HG02885 (cell line): ENCODE measurements around the gene PMEPA1.

Source experiments
- ATAC-seq: cut with Tn5 transposase; IDR thresholded peaks from one replicate; pipeline ENCODE4 v1.9.1; 2021; ENCODE audit warnings: mild to moderate bottlenecking; ENCODE audit not compliant: unreplicated experiment, poor library complexity

Gene PMEPA1

DNA sequence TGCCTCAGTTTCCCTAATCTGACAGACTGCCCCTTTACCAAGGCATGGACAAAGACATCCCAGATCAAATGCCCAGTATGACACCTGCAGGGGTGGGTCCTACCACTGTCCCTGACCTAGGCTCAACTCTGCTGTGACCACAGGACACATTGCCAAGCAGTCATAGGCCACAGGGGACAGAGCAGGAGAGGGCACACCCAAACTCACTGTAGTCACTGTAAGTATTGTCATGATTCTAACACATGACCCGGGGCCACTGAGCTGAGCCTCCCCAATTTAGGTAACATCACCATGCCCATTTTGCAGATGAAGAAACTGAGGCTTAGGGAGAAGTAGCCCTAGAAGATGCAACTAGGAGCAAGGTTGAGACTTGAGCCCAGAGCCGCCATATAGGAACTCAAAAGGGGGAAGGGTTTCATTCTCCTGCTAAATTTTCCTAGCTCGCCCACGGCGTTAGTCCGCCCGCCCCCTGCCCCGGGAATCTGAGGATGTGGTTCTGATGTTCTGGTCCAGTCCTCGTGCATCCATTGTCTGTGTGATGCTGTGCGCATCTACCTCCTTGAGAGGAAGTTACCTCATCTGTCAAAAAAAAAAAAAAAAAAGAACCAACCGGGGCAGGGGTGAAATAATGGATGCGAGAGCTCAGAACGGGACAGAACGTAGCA is 44.8 kb downstream of the PMEPA1 start:
- no peak for ATAC-seq

DNA sequence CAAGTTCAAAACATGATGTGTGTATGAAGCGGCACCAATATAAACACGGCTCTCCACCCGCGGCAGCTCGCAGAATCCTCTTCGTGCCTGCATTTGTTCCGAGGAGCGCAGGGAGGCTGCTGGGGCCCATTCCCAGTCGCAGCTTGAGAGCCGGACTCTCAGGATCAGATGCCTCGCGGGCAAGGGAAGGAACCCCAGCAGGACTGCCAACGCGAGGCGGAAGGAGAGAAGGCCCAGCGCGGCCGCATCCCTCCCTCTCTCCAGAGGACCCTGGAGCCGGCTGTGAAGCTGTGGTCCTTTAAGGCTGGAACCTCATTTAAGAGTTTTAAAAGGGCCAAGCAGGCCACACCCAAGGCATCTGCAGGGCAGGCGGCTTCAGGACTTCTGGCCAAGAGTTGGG is 45.3 kb downstream of the PMEPA1 start:
- no peak for ATAC-seq

DNA sequence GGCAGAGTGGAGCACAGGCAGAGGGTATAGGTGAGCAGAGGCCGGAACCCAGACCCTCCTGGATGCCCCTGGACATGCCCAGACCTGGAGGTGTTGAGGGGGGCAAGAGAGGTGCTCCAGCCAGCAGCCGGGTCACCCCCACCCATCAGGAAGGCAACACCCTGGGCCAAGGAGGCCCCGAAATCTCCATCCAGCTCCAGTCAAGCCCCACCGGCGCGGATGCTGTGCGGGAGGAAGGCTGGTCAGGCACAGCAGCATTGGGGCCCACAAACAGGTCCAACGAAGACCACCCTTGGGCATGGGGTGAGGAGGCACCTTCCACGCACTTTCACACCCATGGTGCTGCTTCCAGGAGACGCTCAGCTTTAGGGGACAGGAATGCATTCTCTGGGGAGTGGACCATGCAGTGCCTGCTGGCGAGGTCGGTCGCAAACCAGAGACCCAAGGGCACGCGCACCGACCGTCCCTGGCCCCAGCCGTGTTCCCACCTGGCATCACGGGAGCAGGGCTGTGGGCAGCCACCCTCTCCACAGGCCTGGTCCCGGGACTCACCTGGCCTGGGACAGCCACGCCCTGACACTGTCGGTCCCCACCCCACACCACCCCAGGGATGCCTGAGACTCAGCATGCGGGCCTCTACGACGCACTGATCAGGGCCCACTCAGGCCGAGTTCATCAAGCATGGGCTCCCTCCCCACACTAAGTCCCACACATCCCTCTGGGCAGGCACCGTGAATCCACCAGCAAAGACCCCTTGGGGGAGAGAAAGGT is 45.9 kb downstream of the PMEPA1 start:
- no peak for ATAC-seq

- ATAC-seq, result no peak
Measured at GRCh38 chr20:57663241-57663640, 46.6 kb downstream of the PMEPA1 start.

GRCh38 chr20:57662456-57663240 is 47.2 kb downstream of the PMEPA1 start:
- ATAC-seq, result no peak

DNA sequence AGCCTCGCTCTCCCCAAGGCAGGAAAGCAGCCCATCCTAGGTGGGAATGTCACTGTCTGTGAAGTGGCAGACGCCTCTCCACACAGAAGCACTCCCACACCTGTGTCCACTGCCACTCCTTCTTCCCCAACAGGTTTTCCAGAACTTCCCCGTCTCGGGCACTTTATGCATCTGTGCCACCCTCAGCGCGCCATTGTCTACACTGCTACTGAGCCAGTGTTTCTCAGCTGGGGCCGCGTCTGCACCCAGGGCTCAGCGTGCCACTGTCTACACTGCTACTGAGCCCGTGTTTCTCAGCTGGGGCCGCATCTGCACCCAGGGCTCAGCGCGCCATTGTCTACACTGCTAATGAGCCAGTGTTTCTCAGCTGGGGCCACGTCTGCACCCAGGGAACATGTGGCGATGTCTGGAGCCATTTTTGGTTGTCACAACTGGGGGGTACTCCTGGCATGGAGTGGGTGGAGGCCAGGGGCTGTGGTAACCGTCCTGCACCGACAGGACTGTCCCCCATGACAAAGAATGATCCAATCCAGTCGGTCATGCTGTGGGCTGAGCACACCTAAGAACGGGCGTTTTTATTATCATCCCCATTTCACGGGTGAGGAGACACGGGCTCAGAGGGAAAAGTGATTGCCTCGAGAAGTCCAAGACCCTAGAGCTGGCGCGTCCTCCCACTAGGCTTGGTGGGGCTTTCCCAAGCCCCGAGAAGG is 47.9 kb downstream of the PMEPA1 start:
- ATAC-seq, result no peak

- ATAC-seq, result no peak
Measured at GRCh38 chr20:57660922-57661745, 48.7 kb downstream of the PMEPA1 start.

DNA sequence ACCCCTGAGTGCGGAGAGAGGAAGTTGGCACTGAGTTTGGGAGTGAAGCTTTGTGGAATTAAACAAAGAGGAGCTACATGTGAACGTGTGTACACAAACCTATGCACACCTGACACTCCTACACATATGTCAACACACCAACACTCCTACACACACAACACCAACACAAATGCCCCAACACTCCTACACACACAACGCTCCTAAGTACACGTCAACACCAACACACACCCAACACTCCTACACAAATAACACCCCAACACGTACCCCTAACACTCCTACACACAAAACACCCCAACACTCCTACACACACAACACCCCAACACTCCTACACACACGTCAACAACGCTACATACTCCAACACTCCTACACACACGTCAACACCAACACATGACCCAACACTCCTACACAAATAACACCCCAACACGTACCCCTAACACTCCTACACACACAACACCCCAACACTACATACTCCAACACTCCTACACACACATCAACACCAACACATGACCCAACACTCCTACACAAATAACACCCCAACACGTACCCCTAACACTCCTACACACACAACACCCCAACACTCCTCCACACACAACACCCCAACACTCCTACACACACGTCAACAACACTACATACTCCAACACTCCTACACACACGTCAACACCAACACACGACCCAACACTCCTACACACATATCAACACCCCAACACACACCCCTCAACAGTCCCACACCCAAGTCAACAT is 49.5 kb downstream of the PMEPA1 start:
- no peak for ATAC-seq

DNA sequence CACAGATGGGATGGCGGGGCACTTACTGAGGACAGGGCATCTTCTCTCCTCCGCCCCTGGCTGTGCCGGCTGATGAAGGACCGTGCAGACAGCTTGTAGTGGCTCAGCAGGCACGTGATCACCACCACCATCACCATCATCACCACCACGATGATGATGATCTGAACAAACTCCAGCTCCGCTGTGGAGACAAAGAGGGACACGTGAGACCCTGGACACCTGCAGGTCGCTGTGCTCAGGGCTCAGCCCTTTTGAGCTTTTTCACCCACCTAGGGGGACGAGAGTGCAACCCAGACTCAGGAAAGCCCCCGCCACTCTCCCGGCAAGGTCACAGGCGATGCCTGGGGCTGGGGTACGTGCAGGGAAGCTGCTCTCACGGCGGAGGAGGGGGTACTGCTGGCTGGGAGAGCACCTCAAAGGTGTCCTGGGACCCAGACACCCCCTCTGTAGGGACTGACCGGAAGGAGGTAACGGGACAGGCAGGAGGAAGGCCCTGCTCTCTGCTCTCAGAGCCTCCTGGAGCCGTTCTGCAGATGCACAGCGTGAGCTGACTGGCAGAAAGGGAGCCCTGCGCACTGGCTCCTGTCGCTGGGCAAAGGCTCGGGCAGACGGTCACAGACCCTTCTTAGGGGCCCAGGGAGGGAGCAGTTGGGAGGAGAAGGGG is 50.2 kb downstream of the PMEPA1 start:
- no peak for ATAC-seq

DNA sequence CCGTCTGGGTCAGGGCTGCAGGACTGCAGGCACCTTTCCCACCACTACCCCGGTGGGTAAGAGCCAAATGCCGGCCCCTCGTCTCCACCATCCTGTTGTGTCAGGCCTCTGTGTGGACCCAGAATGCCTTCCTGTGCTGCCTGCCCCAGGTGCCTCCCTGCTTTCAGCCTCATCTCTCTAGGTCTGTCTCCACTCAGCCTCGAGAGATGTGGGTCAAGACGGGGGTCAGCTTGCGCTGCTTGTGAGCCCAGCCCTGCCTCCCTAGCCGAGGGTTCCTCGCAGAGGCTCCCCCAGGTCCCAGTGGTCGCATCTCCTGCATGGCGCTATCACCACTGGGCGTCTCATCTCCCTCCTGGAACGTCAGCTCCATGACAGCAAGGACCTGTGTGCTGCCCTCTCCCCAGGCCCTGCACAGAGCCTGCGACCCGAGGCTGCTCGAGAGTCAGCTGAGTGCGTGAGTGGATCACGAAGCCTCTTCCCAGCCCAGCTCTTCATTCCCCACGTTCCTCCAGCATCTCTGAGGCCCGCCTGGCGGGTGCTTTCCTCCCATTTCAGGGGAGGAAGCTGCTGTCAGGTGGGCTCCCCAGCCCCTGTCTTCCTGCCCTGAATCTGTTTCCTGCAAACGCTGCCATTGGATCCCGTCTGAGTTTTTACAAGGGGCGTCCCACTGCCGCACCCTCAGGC is 50.8 kb downstream of the PMEPA1 start:
- ATAC-seq, result no peak

GRCh38 chr20:57658447-57658832 is 51.4 kb downstream of the PMEPA1 start:
- ATAC-seq, result no peak

GRCh38 chr20:57657535-57658446 is 52.0 kb downstream of the PMEPA1 start:
- ATAC-seq, result no peak

DNA sequence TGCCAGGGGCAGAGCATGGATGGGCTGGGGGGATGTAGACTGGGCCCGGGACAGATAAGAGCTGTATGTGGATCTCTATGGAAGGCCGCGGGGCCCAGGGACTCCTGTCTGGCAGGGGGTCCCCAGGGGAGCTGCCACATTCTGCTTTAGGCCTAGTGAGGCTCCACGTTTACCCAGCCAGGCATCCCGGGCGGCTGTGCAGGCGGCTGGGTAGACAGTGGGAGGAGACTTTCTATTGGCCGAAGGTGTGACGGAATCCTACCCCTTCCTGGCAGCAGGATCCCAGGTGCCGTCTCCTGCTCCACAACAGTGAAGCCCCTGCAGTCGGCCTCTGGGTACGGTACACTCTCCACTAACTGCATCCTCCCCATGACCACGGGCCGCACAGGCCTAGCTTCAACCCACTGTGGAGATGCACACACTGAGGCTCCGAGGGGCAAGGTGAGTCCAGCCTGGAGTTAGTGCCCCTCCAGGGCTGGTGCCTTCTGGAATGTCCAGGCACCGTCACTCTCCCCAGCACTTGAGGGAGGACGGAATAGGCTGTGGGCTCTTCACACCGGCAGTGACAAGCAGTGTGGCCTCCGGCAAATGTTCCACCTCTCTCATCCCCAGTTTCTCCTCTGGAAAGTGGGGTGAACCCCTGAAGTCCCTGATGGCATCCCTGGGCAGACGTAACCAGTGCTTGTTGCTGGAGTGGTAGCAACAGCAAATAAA is 52.8 kb downstream of the PMEPA1 start:
- no peak for ATAC-seq

DNA sequence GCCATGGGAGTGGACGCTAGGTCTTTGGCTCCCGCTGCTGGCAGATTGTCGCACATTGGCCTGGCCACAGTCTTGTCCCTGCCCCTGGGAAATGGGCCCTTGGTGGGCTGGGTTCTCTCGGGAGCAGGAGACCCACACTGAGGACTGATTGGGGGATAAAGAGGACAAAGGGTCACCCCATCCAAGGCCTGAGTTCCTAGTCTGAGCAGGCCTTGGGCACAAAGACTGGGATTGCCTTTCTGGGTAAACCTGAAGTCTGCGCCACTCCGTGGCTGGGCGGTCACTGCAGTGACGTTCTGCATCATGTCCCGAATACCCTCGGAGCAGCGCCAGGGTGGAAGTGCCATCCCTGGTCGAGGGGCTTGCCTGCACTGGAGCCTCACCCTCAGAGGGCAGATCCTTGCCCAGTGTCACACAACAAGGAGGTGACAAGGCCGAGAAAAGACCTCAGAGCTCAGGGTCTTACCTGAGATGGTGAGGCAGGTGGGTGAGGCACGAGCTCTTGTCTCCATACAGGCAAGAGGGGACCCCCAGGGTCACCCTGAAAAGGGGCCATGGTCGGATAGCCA is 53.5 kb downstream of the PMEPA1 start:
- no peak for ATAC-seq

DNA sequence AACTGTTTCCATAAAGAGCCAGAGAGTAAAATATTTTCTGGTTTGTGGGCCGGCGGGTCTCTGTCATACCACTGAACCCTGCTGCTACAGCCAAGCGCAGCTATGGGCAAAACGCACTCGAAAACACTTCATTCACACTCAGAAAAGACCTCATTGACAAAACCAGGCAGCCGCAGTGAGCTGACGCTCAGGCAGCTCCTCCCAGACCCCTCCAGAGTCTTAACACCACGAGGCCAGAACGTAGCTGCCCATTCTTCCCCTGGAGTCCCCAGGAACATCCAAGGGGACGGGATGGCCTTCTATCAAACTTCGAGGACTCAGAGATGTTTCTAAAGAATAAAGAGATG is 54.0 kb downstream of the PMEPA1 start:
- no peak for ATAC-seq
